ENCODE results near the gene FAF2. TPM values are rescaled to one million over a fixed set of nuclear protein-coding genes. Genes with fewer than 3 reads are reported as not detected.

The FAF2 gene
- total RNA-seq, 2 donors from 2014 or later: 41.1 to 41.3 TPM

- Mint-ChIP-seq H3K9me3 (no peaks in the 10 kb centered on the region), H3K4me3 (no peak overlapping the region), H3K27ac (no peak overlapping the region), H3K4me1 (peaks cover 11% of the 10 kb centered on the region), H3K27me3 (no peaks in the 10 kb centered on the region), H3K36me3 (ENCODE audit: low read depth) (peaks cover 5% of the 10 kb centered on the region)
- no peak for ATAC-seq (replicated peaks)
Measured at GRCh38 chr5:176521699-176522263, 73.6 kb downstream of the FAF2 start.

- H3K36me3 Mint-ChIP-seq (ENCODE audit: low read depth): peaks cover 20% of the 10 kb centered on the region
- no peak overlapping the region for H3K4me3 Mint-ChIP-seq
- H3K4me1 Mint-ChIP-seq: peaks cover 6% of the 10 kb centered on the region
- H3K27ac Mint-ChIP-seq: no peak overlapping the region
- H3K27me3 Mint-ChIP-seq: no peaks in the 10 kb centered on the region
- no peaks in the 10 kb centered on the region for H3K9me3 Mint-ChIP-seq
- ATAC-seq (replicated peaks): no peak
Measured at GRCh38 chr5:176524138-176524537, 76.0 kb downstream of the FAF2 start.

GRCh38 chr5:176524987-176525386, 76.8 kb downstream of the FAF2 start:
- no peak for ATAC-seq (replicated peaks)
- H3K27ac Mint-ChIP-seq: no peak overlapping the region
- H3K4me1 Mint-ChIP-seq: peaks cover 3% of the 10 kb centered on the region
- no peaks in the 10 kb centered on the region for H3K9me3 Mint-ChIP-seq
- no peak overlapping the region for H3K4me3 Mint-ChIP-seq
- H3K36me3 Mint-ChIP-seq (ENCODE audit: low read depth): peaks cover 28% of the 10 kb centered on the region
- no peaks in the 10 kb centered on the region for H3K27me3 Mint-ChIP-seq

- Mint-ChIP-seq H3K27ac (no peak overlapping the region), H3K27me3 (no peaks in the 10 kb centered on the region), H3K9me3 (no peaks in the 10 kb centered on the region), H3K4me1 (no peaks in the 10 kb centered on the region), H3K36me3 (ENCODE audit: low read depth) (peaks cover 29% of the 10 kb centered on the region), H3K4me3 (no peak overlapping the region)
- no peak for ATAC-seq (replicated peaks)
Measured at GRCh38 chr5:176525677-176526076, 77.5 kb downstream of the FAF2 start.

GRCh38 chr5:176526462-176526861, 78.3 kb downstream of the FAF2 start:
- no peak overlapping the region for H3K27ac Mint-ChIP-seq
- H3K4me3 Mint-ChIP-seq: no peak overlapping the region
- H3K9me3 Mint-ChIP-seq: no peaks in the 10 kb centered on the region
- peaks cover 5% of the 10 kb centered on the region for H3K4me1 Mint-ChIP-seq
- ATAC-seq (replicated peaks): no peak
- peaks cover 36% of the 10 kb centered on the region for H3K36me3 Mint-ChIP-seq (ENCODE audit: low read depth)
- no peaks in the 10 kb centered on the region for H3K27me3 Mint-ChIP-seq

- peaks cover 41% of the 10 kb centered on the region for H3K36me3 Mint-ChIP-seq (ENCODE audit: low read depth)
- no peak for ATAC-seq (replicated peaks)
- peaks cover 5% of the 10 kb centered on the region for H3K4me1 Mint-ChIP-seq
- H3K27ac Mint-ChIP-seq: no peak overlapping the region
- H3K27me3 Mint-ChIP-seq: no peaks in the 10 kb centered on the region
- H3K9me3 Mint-ChIP-seq: no peaks in the 10 kb centered on the region
- no peak overlapping the region for H3K4me3 Mint-ChIP-seq
Measured at GRCh38 chr5:176527246-176528222, 79.3 kb downstream of the FAF2 start.

- H3K27me3 Mint-ChIP-seq: no peaks in the 10 kb centered on the region
- H3K4me1 Mint-ChIP-seq: peaks cover 8% of the 10 kb centered on the region
- H3K27ac Mint-ChIP-seq: no peak overlapping the region
- peaks cover 49% of the 10 kb centered on the region for H3K36me3 Mint-ChIP-seq (ENCODE audit: low read depth)
- H3K9me3 Mint-ChIP-seq: no peaks in the 10 kb centered on the region
- no peak for ATAC-seq (replicated peaks)
- H3K4me3 Mint-ChIP-seq: no peak overlapping the region
Measured at GRCh38 chr5:176528301-176528700, 80.1 kb downstream of the FAF2 start.

GRCh38 chr5:176528761-176529115, 80.6 kb downstream of the FAF2 start:
- Mint-ChIP-seq H3K27me3 (no peaks in the 10 kb centered on the region), H3K27ac (no peak overlapping the region)
- ATAC-seq (replicated peaks): no peak

GRCh38 chr5:176529116-176529740, 81.0 kb downstream of the FAF2 start:
- Mint-ChIP-seq H3K9me3 (no peaks in the 10 kb centered on the region), H3K4me3 (peak overlapping the region; percentile 61), H3K4me1 (peaks cover 12% of the 10 kb centered on the region), H3K27ac (peak overlapping the region; percentile 81), H3K27me3 (no peaks in the 10 kb centered on the region), H3K36me3 (ENCODE audit: low read depth) (peaks cover 58% of the 10 kb centered on the region)
- no peak for ATAC-seq (replicated peaks)

More at GRCh38 chr5:176528761-176529115, 80.6 kb downstream of the FAF2 start:
- no peak overlapping the region for H3K4me3 Mint-ChIP-seq
- peaks cover 53% of the 10 kb centered on the region for H3K36me3 Mint-ChIP-seq (ENCODE audit: low read depth)
- H3K9me3 Mint-ChIP-seq: no peaks in the 10 kb centered on the region
- peaks cover 11% of the 10 kb centered on the region for H3K4me1 Mint-ChIP-seq

- peaks cover 63% of the 10 kb centered on the region for H3K36me3 Mint-ChIP-seq (ENCODE audit: low read depth)
- no peaks in the 10 kb centered on the region for H3K9me3 Mint-ChIP-seq
- peak overlapping the region; percentile 81 for H3K27ac Mint-ChIP-seq
- no peak for ATAC-seq (replicated peaks)
- H3K4me1 Mint-ChIP-seq: peaks cover 15% of the 10 kb centered on the region
- H3K27me3 Mint-ChIP-seq: no peaks in the 10 kb centered on the region
- H3K4me3 Mint-ChIP-seq: peak overlapping the region; percentile 61
Measured at GRCh38 chr5:176529741-176530141, 81.6 kb downstream of the FAF2 start.

- H3K4me1 Mint-ChIP-seq: peaks cover 20% of the 10 kb centered on the region
- no peaks in the 10 kb centered on the region for H3K27me3 Mint-ChIP-seq
- H3K4me3 Mint-ChIP-seq: peak overlapping the region; percentile 78
- peaks cover 67% of the 10 kb centered on the region for H3K36me3 Mint-ChIP-seq (ENCODE audit: low read depth)
- H3K27ac Mint-ChIP-seq: no peak overlapping the region
- no peak for ATAC-seq (replicated peaks)
- H3K9me3 Mint-ChIP-seq: no peaks in the 10 kb centered on the region
Measured at GRCh38 chr5:176530393-176530982, 82.3 kb downstream of the FAF2 start.

GRCh38 chr5:176530983-176531901, 83.1 kb downstream of the FAF2 start:
- H3K27me3 Mint-ChIP-seq: no peaks in the 10 kb centered on the region
- peak; percentile 28 for ATAC-seq (replicated peaks)
- peaks cover 20% of the 10 kb centered on the region for H3K4me1 Mint-ChIP-seq
- peak overlapping the region; percentile 78 for H3K4me3 Mint-ChIP-seq
- peak overlapping the region; percentile 79 for H3K27ac Mint-ChIP-seq
- no peaks in the 10 kb centered on the region for H3K9me3 Mint-ChIP-seq
- H3K36me3 Mint-ChIP-seq (ENCODE audit: low read depth): peaks cover 73% of the 10 kb centered on the region

- peaks cover 75% of the 10 kb centered on the region for H3K36me3 Mint-ChIP-seq (ENCODE audit: low read depth)
- peaks cover 20% of the 10 kb centered on the region for H3K4me1 Mint-ChIP-seq
- ATAC-seq (replicated peaks): no peak
- H3K27ac Mint-ChIP-seq: peak overlapping the region; percentile 79
- H3K9me3 Mint-ChIP-seq: no peaks in the 10 kb centered on the region
- peak overlapping the region; percentile 78 for H3K4me3 Mint-ChIP-seq
- H3K27me3 Mint-ChIP-seq: no peaks in the 10 kb centered on the region
Measured at GRCh38 chr5:176531902-176532493, 83.8 kb downstream of the FAF2 start.

All from activated T-helper 17 cell treated with anti-CD3 and anti-CD28 coated beads, Interleukin-2, amount 50 U/mL, for 72 hours (primary cell).